GM18498 (cell line): ENCODE measurements around the gene MCM5.
"Not testable (repeated sequence)": the region's sequence is repeated elsewhere in the genome, so short reads cannot be mapped to it uniquely, and the experiment has no call there.

Experiments used
- ATAC-seq: cut with Tn5 transposase; IDR thresholded peaks from one replicate; pipeline ENCODE4 v1.9.1; 2021; ENCODE audit warnings: mild to moderate bottlenecking, moderate library complexity; ENCODE audit not compliant: unreplicated experiment

MCM5 gene

DNA sequence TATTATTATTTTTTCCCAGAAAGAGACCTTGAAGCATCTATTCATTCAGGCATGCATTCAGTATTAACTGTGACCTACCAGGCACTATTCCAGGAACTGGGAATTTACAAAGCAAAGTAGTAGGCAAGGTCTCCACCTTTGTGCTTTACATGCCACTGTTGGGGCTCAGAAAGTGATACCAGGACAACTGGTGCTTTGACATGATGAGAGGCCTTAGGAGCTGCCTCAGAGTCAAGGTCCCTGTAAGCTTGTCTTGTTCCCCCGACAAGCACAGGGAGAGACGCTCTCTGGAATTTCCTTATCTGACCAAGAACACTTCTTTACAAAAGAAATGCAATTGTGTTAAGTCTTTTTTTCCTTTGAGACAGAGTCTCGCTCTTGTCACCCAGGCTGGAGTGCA lies 21.3 kb upstream of the MCM5 start:
- no peak for ATAC-seq

DNA sequence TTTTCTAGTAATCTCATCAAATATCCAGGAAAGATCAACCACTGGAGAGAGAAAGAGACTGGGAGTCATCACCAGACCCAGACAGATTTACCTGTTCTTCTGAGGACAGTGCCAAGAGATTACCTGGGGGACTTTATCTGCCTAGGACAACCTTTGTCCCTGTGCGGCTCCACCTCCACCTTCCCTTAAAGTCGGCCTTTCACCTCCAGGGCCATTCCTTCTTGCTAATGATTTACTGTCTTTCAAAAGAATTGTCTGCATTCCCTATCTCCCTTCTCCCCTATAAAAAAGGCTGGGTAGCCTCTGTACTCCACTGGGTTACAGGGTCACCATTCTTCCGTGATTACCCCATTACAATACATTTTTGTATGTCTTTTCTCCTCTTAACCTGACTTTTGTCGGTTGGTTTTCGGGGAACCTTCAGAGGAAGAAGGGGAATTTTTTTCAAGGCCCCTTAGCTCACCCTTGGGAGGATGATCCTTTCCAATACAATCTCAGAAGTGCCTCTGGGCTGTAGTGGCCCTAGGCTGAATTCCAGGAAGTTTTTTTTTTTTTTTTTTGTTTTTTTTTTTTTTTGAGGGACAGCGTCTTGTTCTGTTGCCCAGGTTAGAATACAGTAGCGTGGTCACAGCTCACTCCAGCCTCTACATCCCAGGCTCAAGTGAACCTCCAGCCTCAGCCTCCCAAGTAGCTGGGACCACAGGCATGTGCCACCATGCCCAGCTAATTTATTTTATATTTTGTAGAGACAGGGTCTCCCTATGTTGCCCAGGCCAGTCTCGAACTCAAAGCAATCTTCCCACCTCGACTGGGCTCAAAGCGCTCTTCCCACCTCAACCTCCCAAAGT lies 20.6 kb upstream of the MCM5 start:
- no peak for ATAC-seq

DNA sequence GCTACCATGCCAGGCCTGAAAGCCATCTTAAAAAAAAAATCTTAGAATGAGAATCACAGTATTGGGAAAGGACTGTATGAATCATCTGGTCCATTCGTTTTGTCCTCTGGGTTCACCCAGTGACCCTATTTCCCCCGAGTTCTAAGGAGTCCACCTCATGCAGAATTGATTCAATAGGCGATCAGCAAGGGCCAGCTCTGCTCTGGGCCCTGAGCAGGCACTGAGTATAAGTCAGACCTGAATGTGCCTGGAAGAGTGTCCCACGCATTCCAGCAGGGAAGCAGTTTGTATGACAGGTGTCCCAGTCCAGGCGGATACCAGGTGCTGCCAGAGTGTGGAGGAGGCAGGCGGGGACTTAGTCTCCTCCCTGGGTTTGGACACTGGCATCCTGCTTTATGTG lies 19.9 kb upstream of the MCM5 start:
- no peak for ATAC-seq

DNA sequence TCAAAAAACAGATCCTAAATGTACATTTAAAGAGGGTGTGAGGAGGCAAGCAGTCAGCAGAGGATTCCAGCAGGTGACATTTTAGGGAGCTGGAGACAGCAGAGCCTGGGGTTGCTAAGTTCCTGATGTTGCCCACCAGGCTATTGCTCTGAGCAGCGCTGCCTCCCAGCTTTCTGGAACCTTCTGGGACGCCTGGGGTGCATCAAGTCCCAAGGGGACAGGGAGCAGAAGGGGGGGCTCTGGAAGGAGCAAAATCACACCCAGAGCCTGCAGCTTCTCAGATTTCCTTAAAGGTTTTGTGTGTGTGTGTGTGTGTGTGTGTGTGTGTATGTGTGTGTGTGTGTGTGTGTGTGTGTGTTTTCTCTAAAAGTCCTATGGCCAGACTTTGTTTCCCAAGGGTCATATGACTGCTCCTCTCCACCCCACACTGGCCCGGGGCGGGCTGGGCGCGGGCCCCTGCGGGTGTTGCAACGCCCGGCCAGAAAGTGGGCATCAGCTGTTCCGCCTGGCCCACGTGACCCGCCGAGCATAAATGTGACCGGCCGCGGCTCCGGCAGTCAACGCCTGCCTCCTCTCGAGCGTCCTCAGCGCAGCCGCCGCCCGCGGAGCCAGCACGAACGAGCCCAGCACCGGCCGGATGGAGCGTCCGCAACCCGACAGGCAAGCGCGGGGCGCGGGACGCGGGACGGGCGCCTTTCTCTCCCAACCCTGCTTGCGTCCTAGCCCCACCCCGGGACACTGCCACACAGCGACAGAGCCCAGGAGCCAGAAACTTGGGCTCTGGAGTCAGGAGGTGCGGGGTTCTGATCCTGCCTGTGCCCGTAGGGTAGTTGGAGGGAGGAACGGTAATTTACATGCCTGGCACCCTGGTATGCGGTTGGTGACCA lies 19.2 kb upstream of the MCM5 start, which contains the start of gene HMOX1:
Gene HMOX1 (plus strand): TSS at position 560 of the 887 bp plus-strand sequence. CDS start 78 bp downstream, at position 638.
- ATAC-seq, result peak; percentile 69

DNA sequence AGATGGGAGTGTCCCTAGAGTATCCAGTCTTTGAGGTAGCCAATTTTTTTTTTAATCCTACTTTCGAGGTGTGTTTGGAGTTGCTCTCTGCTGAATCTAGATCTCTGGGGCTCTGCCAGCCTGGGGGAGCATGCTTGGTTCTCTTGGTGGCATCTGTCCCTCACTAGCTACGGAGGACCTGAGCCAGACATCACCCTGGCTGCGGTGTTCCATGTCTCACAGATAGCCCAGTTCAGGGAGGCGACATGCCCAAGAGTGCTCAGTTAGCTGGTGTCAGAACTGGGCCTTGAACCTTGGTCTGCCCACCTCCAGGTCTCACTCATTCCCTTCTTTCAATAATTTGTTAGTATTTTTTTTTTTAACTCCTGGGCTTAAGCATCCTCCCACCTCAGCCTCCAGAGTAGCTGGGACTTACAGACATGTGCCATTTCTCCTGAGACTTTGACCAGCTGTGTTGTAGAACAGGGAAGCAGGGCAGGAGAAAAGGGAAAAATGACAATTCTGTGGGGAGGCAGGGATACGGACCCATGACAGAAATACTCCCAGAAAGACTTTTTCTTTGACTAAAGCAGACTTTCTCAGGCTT lies 18.4 kb upstream of the MCM5 start:
- no peak for ATAC-seq

DNA sequence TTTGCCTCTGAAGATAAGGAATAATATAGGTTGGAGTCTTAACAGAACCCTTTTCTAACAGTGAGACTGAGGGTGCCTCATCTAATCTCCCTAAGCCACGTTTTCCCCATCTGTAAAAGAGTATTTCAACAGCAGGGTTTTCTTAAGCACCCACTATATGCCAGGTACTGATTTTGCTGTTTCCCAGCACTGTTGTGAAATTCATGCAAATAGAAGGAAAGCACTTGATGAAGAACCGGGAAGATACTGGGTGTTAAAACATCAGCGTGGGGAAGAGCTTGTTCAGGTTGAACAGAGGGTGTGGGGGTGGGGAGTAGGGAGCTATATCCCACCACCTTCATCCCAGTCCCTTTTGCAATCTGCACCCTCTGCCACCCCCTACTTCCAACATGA lies 16.3 kb upstream of the MCM5 start:
- no peak for ATAC-seq

DNA sequence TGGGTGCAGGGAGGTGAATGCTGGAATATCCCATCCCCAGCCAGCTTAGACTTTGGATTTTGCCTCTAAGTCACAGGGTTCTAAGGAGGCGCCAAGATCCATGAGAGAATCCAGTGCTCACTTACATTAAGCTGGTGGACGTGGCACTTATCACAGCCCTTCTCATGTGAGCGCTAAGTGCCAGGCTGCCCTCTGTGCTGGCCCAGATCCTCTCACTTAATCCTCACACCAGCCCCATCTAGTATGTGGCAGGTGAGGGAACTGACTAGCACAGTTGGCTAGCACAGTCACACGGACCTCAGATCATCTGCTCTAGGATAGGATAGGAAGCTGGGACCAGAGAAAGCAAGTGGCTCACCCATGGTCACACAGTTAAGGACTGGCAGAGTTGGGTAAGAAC lies 15.4 kb upstream of the MCM5 start:
- ATAC-seq, result no peak

DNA sequence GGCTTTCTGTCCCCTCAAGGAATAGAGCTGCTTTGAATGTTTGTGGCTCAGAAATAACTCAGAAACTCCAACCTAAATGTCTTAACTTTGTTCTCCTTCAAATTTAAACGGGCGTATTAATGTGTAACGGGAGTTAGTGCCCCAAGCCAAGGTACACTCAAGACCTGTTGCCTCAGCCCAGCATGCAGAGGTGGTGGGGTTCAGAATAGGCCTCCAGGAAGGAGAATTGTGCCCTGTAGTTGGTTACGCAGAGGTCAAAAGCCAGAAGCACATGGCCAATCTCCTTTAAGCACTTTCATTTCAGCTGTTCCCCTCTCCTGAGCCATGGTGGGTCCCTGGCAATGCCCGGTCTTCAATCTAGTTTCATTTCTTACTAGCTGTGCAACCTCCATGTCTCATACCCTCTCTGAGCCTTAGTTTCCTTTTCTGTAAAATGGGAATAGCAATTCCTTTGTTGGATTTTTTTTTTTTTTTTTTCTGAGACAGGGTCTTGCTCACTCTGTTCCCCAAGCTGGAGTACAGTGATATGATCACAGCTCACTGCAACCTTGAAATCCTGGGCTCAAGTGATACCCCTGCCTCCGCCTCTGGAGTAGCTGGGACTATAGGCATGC lies 14.9 kb upstream of the MCM5 start:
- no peak for ATAC-seq

DNA sequence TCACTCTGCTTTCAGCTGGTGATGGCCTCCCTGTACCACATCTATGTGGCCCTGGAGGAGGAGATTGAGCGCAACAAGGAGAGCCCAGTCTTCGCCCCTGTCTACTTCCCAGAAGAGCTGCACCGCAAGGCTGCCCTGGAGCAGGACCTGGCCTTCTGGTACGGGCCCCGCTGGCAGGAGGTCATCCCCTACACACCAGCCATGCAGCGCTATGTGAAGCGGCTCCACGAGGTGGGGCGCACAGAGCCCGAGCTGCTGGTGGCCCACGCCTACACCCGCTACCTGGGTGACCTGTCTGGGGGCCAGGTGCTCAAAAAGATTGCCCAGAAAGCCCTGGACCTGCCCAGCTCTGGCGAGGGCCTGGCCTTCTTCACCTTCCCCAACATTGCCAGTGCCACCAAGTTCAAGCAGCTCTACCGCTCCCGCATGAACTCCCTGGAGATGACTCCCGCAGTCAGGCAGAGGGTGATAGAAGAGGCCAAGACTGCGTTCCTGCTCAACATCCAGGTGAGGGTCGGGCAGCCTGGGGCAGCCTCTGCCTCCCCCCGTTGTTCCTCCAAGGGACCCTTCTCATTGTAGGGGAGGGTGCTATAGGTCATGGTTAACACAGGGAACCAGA lies 13.2 kb upstream of the MCM5 start:
- ATAC-seq, result no peak

DNA sequence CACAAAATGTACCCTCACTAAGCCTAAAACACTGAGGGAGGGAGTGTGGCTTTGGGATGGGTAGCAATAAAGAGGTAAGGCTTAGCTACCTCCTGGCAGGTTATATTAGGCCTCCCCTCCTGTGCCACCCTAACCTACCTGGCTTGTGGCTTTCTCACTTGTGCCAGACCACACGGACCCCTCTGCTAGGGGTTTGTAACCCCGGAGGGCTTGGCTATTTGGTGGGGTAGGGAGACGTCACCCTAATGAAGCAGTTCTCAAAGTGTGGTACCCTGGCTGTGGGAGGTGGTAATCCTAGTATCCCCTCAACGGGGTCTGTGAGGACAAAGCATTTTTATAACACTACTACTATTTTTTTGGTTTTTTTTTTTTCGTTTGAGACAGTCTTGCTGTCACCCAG lies 9.0 kb upstream of the MCM5 start:
- no peak for ATAC-seq

DNA sequence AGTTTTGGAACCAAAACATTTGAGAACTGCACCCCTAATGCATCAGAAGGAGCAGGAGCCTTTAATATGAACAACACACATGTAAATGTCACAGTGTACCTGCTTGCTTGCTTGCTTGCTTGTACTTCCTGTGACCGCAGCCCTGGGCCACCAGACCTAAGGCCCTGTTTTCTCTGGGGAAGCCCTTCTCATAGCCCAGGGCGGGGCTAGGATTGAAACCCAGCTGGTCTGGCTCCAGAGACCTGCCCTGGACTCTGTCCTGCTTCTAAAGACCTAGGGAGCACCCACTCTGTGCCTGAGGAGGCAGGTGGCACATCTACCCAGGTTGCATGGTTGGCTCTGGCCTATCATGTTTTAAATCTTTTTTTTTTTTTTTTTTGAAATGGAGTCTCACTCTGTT lies 7.6 kb upstream of the MCM5 start:
- ATAC-seq, result no peak

DNA sequence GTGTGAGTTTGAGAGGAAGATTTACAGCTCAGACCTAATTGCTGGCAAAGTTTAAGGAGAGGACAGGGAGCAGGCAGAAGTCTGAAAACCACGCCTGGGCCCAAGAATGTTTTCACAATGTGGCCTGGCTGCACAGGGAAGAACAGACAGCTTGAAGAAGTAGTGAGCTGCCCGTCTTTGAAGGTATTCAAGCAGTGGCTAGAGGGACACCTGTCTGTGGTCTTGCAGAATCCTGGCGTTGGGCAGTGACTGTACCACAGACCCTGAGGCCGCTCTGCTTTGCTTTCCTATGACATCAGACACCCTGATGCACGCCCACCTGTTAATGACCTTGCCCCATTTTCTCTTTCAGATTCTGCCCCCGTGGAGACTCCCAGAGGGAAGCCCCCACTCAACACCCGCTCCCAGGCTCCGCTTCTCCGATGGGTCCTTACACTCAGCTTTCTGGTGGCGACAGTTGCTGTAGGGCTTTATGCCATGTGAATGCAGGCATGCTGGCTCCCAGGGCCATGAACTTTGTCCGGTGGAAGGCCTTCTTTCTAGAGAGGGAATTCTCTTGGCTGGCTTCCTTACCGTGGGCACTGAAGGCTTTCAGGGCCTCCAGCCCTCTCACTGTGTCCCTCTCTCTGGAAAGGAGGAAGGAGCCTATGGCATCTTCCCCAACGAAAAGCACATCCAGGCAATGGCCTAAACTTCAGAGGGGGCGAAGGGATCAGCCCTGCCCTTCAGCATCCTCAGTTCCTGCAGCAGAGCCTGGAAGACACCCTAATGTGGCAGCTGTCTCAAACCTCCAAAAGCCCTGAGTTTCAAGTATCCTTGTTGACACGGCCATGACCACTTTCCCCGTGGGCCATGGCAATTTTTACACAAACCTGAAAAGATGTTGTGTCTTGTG lies 6.6 kb upstream of the MCM5 start:
- no peak for ATAC-seq

DNA sequence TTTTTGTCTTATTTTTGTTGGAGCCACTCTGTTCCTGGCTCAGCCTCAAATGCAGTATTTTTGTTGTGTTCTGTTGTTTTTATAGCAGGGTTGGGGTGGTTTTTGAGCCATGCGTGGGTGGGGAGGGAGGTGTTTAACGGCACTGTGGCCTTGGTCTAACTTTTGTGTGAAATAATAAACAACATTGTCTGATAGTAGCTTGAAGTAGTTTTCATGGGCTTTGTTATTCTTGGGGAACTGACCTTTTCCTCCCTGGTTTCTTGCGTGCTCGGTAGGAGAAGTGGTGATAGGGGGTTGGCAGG lies 6.0 kb upstream of the MCM5 start:
- ATAC-seq, result no peak

DNA sequence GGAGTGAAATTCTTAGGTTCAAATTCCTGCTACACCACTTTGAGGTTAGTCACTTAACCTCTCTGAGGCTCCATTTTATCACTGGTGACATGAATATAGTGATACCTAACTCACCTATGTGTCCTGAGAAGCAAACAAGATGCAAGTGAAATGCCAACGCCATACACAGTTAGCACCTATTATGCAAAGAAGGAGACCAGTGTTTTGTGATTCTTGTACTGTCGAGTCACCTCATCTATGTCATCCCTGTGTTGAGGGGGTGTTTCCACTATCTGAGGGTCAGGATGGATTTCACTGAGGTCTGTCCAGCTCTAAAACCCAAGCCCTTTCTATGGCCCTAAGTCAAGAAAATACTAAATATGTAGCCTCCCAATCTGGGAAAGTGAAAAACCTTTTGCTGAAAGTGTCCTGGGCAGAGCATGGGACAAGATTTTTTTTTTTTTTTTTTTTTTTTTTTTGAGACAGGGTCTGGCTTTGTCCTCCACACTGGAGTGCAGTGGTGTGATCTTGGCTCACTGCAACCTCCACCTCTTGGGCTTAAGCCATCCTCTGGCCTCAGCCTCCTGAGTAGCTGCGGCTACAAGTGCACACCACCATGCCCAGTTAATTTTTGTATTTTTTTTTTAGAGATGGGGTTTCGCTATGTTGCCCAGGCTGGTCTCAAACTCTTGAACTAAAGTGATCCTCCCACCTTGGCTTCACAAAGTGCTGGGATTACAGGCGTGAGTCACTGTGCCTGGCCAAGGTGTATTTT lies 5.0 kb upstream of the MCM5 start:
- ATAC-seq, result no peak

DNA sequence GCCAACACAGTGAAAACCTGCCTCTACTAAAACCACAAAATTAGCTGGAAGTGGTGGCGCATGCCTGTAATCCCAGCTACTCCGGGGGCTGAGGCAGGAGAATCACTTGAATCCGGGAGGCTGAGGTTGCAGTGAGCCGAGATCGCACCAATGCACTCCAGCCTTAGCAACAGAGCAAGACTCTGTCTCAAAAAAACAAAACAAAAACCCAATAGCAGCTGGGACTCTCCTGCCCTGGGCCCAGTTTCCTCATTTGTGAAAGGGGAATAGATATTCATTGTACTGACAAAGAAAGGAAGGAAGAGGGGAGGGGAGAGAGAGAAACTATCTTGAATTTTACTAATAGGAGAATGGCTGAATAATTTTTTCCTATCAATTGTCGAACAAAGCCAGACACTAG lies 3.3 kb upstream of the MCM5 start:
- not testable (repeated sequence) for ATAC-seq

DNA sequence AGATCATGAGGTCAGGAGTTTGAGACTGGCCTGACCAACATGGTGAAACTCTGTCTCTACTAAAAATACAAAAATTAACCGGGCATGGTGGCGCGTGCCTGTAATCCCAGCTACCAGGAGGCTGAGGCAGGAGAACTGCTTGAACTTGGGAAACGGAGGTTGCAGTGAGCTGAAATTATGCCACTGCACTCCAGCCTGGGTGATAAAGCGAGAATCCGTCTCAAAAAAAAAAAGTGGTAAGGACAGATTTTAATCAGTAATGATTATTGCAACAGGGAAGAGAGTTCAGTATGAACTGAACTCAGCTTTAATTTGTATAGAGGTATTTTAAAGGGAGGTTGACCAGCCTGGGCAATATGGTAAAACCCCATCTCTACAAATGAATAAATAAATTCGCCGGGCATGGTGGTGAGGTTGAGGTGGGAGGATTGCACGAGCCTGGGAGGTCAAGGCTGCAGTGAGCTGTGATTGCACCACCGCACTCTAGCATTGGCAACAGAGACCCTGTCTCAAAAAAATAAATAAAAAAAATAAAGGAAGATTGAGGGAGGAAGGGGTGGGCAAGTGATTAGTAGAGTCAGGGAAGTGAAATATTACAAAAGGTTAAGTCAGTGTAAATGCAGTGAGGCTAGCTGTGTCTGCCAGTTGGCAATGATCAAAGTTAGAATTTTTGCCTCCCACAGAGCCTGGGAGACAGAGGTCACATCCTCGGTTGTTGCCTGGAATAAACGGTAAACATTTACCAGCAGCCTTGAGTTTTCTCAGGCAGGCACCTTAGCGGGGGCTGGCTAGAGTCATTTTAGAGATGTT lies 2.6 kb upstream of the MCM5 start:
- ATAC-seq, result no peak

DNA sequence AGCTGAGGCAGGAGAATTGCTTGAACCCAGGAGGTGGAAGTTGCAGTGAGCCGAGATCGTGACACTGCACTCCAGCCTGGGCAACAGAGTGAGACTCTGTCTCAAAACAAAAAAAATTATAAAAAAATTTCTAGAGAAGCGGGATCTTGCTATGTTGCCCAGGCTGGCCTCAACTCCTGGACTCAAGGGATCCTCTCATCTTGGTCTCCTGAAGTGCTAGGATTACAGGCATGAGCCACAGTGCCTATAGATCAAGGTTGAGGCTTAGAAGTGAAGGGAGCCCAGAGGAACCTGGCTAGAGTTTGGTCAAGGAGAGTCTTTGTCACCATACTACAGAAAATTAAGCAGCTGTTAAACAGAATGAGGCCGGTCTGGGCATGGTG lies 1.4 kb upstream of the MCM5 start:
- ATAC-seq, result no peak

DNA sequence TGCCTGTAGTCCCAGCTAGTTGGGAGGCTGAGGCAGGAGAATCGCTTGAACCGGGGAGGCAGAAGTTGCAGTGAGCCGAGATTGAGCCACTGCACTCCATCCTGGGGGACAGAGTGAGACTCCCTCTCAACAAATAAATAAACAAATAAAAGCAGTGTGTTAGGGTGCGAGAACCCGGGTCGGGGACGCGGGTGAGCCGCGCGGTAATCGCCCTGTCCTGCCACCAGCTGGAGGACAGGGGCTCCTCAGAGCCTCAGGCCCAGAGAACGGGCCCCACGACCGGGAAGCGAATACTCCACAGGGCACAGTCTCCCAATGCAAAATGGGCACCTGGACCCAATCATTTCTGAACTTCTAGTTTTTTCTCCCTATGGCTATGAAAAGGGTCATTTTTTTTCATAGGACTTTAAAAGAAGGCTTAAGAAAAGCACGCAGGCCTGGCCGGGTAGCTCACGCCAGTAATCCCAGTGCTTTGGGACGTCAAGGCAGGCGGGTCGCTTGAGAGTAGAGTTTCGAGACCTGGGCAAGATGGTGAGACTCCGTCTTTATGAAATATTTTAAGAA lies 744 bp upstream of the MCM5 start:
- ATAC-seq, result no peak
